K562 (cell line): ENCODE measurements around the gene DUS1L. TPM values are rescaled to one million over a fixed set of nuclear protein-coding genes. Genes with fewer than 3 reads are reported as not detected.

Experiments used
- BCL6 ChIP-seq: fragments of 250-450 bp; sonication (Bioruptor Pico); IDR thresholded peaks from 2 replicates; pipeline ENCODE4 v1.4.0; 2020
- BMI1 ChIP-seq: fragments of 150-350 bp; IDR thresholded peaks from 2 replicates; pipeline ENCODE4 v1.6.1; 2014; ENCODE audit warnings: low read length
- ELF2 ChIP-seq: fragments of 250-450 bp; sonication (Bioruptor Pico); IDR thresholded peaks from 2 replicates; pipeline ENCODE4 v1.5.0; 2021; ENCODE audit warnings: mild to moderate bottlenecking
- HDAC2 ChIP-seq: fragments of 450-650 bp; IDR thresholded peaks from 2 replicates; pipeline ENCODE4 v1.6.1; 2016; ENCODE audit warnings: mild to moderate bottlenecking
- HSF4 ChIP-seq: fragments of 250-450 bp; sonication (Bioruptor Pico); IDR thresholded peaks from 2 replicates; pipeline ENCODE4 v2.1.2; 2022; ENCODE audit warnings: mild to moderate bottlenecking, moderate library complexity, borderline replicate concordance
- MYNN ChIP-seq, 2 experiments: sonication (generic); formaldehyde crosslinking in 1 of 2; IDR thresholded peaks; 2 replicates each; pipeline versions ENCODE4 v1.5.0 to v1.6.1; 2016 to 2020; ENCODE audit warnings: antibody characterized with exemption in 1 of 2, missing genetic modification reagents in 1 of 2
- OTX1 ChIP-seq: fragments of 450-650 bp; formaldehyde crosslinking; IDR thresholded peaks from 2 replicates; pipeline ENCODE4 v1.4.0; 2022; ENCODE audit warnings: mild to moderate bottlenecking
- PCBP2 ChIP-seq: fragments of 200-400 bp; formaldehyde crosslinking; IDR thresholded peaks from 2 replicates; pipeline ENCODE4 v1.6.1; 2018; ENCODE audit warnings: low read length, low read depth, mild to moderate bottlenecking, moderate library complexity; ENCODE audit not compliant: poor library complexity, severe bottlenecking
- POLR2B ChIP-seq: fragments of 450-650 bp; IDR thresholded peaks from 2 replicates; pipeline ENCODE4 v1.6.1; 2018; ENCODE audit warnings: low read depth; ENCODE audit not compliant: partially characterized antibody
- POLR3A ChIP-seq: IDR thresholded peaks from 2 replicates; pipeline ENCODE4 v1.6.1; 2011; ENCODE audit warnings: borderline replicate concordance, mild to moderate bottlenecking, moderate library complexity; ENCODE audit not compliant: insufficient read length, insufficient read depth; ENCODE audit errors: extremely low read depth
- PPARD ChIP-seq: fragments of 250-450 bp; sonication (Bioruptor Pico); IDR thresholded peaks from 2 replicates; pipeline ENCODE4 v1.8.0; 2022; ENCODE audit warnings: inconsistent platforms, mild to moderate bottlenecking, moderate library complexity
- RFX5 ChIP-seq: IDR thresholded peaks from 2 replicates; pipeline ENCODE4 v1.6.1; 2011; ENCODE audit warnings: low read depth, mild to moderate bottlenecking, improper control_type of control experiment, low read length
- SIX5 ChIP-seq, 2 experiments: IDR thresholded peaks; 2 replicates each; pipeline ENCODE4 v1.6.1; 2011; ENCODE audit warnings: low read length in 2 of 2, borderline replicate concordance in 1 of 2, low read depth in 1 of 2, mild to moderate bottlenecking in 1 of 2, moderate library complexity in 1 of 2; ENCODE audit not compliant: insufficient read depth in 1 of 2
- ZNF253 ChIP-seq: fragments of 250-450 bp; sonication (Bioruptor Pico); conservative IDR thresholded peaks from 2 replicates; pipeline ENCODE4 v1.6.1; 2021; ENCODE audit warnings: mild to moderate bottlenecking
- ZNF263 ChIP-seq: sonication (generic); formaldehyde crosslinking; IDR thresholded peaks from 2 replicates; pipeline ENCODE4 v1.8.0; 2022; ENCODE audit warnings: mild to moderate bottlenecking, missing genetic modification reagents, borderline replicate concordance
- ZNF3 ChIP-seq: fragments of 250-450 bp; sonication (Bioruptor Pico); IDR thresholded peaks from 2 replicates; pipeline ENCODE4 v1.5.0; 2021; ENCODE audit warnings: mild to moderate bottlenecking, moderate library complexity
- ZNF584 ChIP-seq: fragments of 200-800 bp; sonication (Bioruptor generic); IDR thresholded peaks from 2 replicates; pipeline ENCODE4 v1.6.1; 2016; ENCODE audit warnings: low read depth, mild to moderate bottlenecking, missing genetic modification characterization, missing compliant biosample characterization
- ZNF589 ChIP-seq: fragments of 200-800 bp; sonication (Bioruptor generic); IDR thresholded peaks from 2 replicates; pipeline ENCODE4 v1.6.1; 2016; ENCODE audit warnings: low read depth, missing genetic modification characterization, missing compliant biosample characterization
- polyA plus RNA-seq, 8 experiments: library from polyadenylated mRNA; depleted of rRNA in 4 of 8; stranded (reverse) in 5 of 8; unstranded in 3 of 8; fragments of >200 nt; fragmentation: Nextera tagmentation in 2 of 8; fragmentation: Illumina TruSeq in 1 of 8; extraction: Ambion mirVana in 2 of 8; extraction: Trizol in 1 of 8; gene quantifications; 2 replicates each; pipeline versions ENCODE4 v1.2.1 to v1.2.3, GENCODE V29; 2011 to 2014; ENCODE audit warnings: inconsistent platforms in 1 of 8, missing spikeins in 1 of 8
- total RNA-seq, 7 experiments: library from RNA; depleted of rRNA in 6 of 7; stranded (reverse); fragments of >200 nt in 6 of 7; fragmentation: Illumina TruSeq in 2 of 7; extraction: Trizol in 2 of 7; gene quantifications; 2 replicates each; pipeline versions ENCODE4 v1.2.1 to v1.2.3, GENCODE V29; 2011 to 2021; ENCODE audit warnings: low replicate concordance in 1 of 7
- TF ChIP-seq, protein P1 (sequence below): fragments of 250-450 bp; sonication (Bioruptor Pico); IDR thresholded peaks from 2 replicates; pipeline ENCODE4 v1.4.0; 2020; ENCODE audit warnings: borderline replicate concordance
- TF ChIP-seq, protein P2 (sequence below): sonication (generic); formaldehyde crosslinking; IDR thresholded peaks from 2 replicates; pipeline ENCODE4 v1.8.0; 2022; ENCODE audit warnings: mild to moderate bottlenecking, missing genetic modification reagents
- TF ChIP-seq, protein P3 (sequence below): fragments of 250-450 bp; sonication (Bioruptor Pico); IDR thresholded peaks from 2 replicates; pipeline ENCODE4 v1.4.0; 2020; ENCODE audit warnings: mild to moderate bottlenecking, moderate library complexity
- TF ChIP-seq, protein P4 (sequence below): fragments of 250-450 bp; sonication (Bioruptor Pico); IDR thresholded peaks from 2 replicates; pipeline ENCODE4 v1.8.0; 2022; ENCODE audit warnings: inconsistent platforms, mild to moderate bottlenecking, moderate library complexity, borderline replicate concordance

DUS1L gene
- total and polyA plus RNA-seq, 9 of the 15 experiments (the other 6 are each of a cell fraction or from before 2014, with no cell fraction given), result 7.8 to 210 (median 83.9) TPM

DNA sequence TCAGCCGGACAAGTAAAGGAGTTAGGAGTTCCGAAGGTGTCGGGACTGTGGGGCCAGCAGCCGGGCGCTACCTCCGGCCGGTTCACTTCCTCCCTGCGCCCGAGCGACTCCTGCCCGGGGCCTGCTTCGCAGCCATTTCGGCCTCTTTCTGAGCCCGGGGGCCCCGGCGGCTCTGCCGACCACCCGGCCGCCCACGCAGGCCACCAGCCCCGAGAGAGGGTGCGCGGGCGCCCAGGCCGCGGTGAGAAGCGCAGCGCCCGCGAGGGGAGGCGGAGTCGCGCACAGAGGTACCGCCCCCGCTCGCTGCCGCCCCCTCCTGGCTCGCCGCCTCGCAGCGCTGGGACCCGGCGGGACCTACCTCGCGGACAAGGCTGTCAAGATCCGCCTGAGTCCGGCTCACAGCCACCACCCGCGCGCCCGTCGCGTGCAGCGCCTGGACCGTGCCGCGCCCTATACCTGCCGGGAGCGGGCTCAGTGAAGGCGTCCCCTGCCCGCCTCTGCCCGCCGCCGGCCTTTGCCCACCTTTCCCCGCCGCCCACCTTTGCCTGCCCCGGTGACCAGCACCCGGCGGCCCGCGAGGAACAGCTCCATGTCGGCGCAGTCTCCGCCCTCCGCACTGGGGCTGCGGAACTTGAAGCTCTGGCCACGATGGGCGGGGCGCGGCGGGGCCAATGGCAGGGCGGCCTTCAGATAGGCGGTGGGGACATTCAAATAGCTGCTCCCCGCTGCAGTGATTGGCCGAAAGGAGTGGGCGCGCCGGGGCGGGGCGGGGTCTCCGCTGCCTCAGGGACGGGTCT is 28.3 kb downstream of the DUS1L start, which contains the start of gene DCXR (continued):
- TF ChIP-seq BCL6 (CRISPR knock-in tag) (no peak), ZNF3 (CRISPR knock-in tag) (no peak), OTX1 (CRISPR knock-in tag) (0 out of 2 replicates have a peak, but pooled peaks have one; percentile 50), SIX5 (IDR thresholded peaks at IDR 0.05; ENCODE audit: borderline replicate concordance in 1 of 2, insufficient read depth in 1 of 2, low read depth in 1 of 2, low read length in 2 of 2) (no peak), ZNF263 (CRISPR knock-in tag) (peak; percentile 56; the same call in 1 of the 2 replicates), HSF4 (CRISPR knock-in tag) (no peak), POLR2B (peak; percentile 97), ZNF589 (no peak), MYNN (IDR thresholded peaks at IDR 0.05) (no peak; the same call in 1 of the 2 replicates), MYNN (CRISPR knock-in tag; IDR thresholded peaks at IDR 0.05) (no peak), RFX5 (no peak), ZNF253 (CRISPR knock-in tag) (no peak), ZNF584 (CRISPR knock-in tag) (no peak), BMI1 (no peak), PCBP2 (no peak), ELF2 (CRISPR knock-in tag) (no peak), PPARD (CRISPR knock-in tag) (no peak), HDAC2 (peak; percentile 71), POLR3A (no peak)
- TF ChIP-seq, protein P1, sequence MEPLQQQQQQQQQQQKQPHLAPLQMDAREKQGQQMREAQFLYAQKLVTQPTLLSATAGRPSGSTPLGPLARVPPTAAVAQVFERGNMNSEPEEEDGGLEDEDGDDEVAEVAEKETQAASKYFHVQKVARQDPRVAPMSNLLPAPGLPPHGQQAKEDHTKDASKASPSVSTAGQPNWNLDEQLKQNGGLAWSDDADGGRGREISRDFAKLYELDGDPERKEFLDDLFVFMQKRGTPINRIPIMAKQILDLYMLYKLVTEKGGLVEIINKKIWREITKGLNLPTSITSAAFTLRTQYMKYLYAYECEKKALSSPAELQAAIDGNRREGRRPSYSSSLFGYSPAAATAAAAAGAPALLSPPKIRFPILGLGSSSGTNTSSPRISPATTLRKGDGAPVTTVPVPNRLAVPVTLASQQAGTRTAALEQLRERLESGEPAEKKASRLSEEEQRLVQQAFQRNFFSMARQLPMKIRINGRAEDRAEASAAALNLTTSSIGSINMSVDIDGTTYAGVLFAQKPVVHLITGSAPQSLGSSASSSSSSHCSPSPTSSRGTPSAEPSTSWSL, result no peak
- TF ChIP-seq, protein P2, sequence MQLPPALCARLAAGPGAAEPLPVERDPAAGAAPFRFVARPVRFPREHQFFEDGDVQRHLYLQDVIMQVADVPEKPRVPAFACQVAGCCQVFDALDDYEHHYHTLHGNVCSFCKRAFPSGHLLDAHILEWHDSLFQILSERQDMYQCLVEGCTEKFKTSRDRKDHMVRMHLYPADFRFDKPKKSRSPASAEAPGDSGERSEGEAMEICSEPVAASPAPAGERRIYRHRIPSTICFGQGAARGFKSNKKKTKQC (CRISPR knock-in tag), result peak; percentile 95
- TF ChIP-seq, protein P3, sequence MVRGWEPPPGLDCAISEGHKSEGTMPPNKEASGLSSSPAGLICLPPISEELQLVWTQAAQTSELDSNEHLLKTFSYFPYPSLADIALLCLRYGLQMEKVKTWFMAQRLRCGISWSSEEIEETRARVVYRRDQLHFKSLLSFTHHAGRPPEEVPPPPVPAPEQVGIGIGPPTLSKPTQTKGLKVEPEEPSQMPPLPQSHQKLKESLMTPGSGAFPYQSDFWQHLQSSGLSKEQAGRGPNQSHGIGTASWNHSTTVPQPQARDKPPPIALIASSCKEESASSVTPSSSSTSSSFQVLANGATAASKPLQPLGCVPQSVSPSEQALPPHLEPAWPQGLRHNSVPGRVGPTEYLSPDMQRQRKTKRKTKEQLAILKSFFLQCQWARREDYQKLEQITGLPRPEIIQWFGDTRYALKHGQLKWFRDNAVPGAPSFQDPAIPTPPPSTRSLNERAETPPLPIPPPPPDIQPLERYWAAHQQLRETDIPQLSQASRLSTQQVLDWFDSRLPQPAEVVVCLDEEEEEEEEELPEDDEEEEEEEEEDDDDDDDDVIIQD (CRISPR knock-in tag), result no peak
- TF ChIP-seq, protein P4, sequence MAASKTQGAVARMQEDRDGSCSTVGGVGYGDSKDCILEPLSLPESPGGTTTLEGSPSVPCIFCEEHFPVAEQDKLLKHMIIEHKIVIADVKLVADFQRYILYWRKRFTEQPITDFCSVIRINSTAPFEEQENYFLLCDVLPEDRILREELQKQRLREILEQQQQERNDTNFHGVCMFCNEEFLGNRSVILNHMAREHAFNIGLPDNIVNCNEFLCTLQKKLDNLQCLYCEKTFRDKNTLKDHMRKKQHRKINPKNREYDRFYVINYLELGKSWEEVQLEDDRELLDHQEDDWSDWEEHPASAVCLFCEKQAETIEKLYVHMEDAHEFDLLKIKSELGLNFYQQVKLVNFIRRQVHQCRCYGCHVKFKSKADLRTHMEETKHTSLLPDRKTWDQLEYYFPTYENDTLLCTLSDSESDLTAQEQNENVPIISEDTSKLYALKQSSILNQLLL (CRISPR knock-in tag), result no peak
